ENCODE data around the gene LIM2.

LIM2 gene

DNA sequence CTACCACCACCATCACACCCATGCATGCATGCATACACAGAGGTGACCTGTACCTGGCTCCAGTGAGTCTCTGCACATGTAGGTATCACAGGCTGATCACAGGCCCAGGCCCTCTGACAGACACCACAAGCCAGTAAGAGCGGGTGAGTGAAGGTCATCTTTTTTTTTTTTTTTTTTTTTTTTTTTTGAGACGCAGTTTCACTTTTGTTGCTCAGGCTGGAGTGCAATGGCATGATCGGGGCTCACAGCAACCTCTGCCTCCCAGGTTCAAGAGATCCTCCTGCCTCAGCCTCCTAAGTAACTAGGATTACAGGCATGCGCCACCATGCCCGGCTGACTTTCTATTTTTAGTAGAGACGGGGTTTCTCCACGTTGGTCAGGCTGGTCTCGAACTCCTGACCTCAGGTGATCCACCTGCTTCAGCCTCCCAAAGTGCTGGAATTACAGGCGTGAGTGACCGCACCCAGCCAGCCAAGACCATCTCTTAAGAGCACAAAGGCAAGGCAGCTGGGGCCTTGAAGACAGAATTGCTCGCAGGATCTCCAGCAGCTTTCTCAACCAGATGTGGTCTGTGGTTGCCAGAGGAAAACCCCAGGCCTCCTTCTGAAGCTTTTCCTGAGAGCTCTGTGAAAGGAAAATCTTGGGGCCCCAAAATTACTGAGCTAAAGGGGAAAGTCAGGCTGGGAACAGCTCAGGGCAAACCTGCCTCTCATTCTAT is 12.1 kb downstream of the LIM2 start:
- no peak for DNase-seq
- no peaks in the 10 kb centered on the region for H3K9me3 ChIP-seq
- H3K27ac ChIP-seq, result no peak overlapping the region
- TF ChIP-seq, protein P1, sequence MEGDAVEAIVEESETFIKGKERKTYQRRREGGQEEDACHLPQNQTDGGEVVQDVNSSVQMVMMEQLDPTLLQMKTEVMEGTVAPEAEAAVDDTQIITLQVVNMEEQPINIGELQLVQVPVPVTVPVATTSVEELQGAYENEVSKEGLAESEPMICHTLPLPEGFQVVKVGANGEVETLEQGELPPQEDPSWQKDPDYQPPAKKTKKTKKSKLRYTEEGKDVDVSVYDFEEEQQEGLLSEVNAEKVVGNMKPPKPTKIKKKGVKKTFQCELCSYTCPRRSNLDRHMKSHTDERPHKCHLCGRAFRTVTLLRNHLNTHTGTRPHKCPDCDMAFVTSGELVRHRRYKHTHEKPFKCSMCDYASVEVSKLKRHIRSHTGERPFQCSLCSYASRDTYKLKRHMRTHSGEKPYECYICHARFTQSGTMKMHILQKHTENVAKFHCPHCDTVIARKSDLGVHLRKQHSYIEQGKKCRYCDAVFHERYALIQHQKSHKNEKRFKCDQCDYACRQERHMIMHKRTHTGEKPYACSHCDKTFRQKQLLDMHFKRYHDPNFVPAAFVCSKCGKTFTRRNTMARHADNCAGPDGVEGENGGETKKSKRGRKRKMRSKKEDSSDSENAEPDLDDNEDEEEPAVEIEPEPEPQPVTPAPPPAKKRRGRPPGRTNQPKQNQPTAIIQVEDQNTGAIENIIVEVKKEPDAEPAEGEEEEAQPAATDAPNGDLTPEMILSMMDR (IDR thresholded peaks at IDR 0.05), result no peak
- no peaks in the 10 kb centered on the region for H3K36me3 ChIP-seq
- peaks cover 0 to 2% of the 10 kb centered on the region in 2 donors for H3K27me3 ChIP-seq
- intact Hi-C loops (cut with DNase I; ENCODE audit: low total_unique reads), result no loop called here
- H3K4me1 ChIP-seq, result no peaks in the 10 kb centered on the region
- no peak overlapping the region for H3K4me3 ChIP-seq

- Histone ChIP-seq H3K9me3 (no peaks in the 10 kb centered on the region), H3K27ac (no peak within 1 kb of the TSS), H3K4me3 (no peak within 1 kb of the TSS), H3K27me3 (peaks cover 0 to 2% of the 10 kb centered on the region in 2 donors), H3K4me1 (peaks cover 0 to 8% (median 7%) of the 10 kb centered on the region in 4 donors), H3K36me3 (no peaks in the 10 kb centered on the region)
- TF ChIP-seq, protein P1 (IDR thresholded peaks at IDR 0.05), result no peak
- intact Hi-C loops (cut with DNase I; ENCODE audit: low total_unique reads), result no loop called here
- no peak for DNase-seq
Observed at GRCh38 chr19:51372649-51373504, 14.9 kb downstream of the LIM2 start, which contains the start of gene NKG7. NKG7 (minus strand) TSS chr19:51372654; CDS start chr19:51372535, 119 bp downstream.

- intact Hi-C loops (cut with DNase I; ENCODE audit: low total_unique reads), result no loop called here
- TF ChIP-seq, protein P1 (IDR thresholded peaks at IDR 0.05), result no peak
- no peak overlapping the region for H3K4me3 ChIP-seq
- H3K27me3 ChIP-seq, result peaks cover 0 to 2% of the 10 kb centered on the region in 2 donors
- no peak overlapping the region for H3K27ac ChIP-seq
- no peaks in the 10 kb centered on the region for H3K9me3 ChIP-seq
- H3K36me3 ChIP-seq, result no peaks in the 10 kb centered on the region
- DNase-seq, result no peak
- peaks cover 0 to 8% (median 7%) of the 10 kb centered on the region in 4 donors for H3K4me1 ChIP-seq
Observed at GRCh38 chr19:51372021-51372648, 15.6 kb downstream of the LIM2 start.

DNA sequence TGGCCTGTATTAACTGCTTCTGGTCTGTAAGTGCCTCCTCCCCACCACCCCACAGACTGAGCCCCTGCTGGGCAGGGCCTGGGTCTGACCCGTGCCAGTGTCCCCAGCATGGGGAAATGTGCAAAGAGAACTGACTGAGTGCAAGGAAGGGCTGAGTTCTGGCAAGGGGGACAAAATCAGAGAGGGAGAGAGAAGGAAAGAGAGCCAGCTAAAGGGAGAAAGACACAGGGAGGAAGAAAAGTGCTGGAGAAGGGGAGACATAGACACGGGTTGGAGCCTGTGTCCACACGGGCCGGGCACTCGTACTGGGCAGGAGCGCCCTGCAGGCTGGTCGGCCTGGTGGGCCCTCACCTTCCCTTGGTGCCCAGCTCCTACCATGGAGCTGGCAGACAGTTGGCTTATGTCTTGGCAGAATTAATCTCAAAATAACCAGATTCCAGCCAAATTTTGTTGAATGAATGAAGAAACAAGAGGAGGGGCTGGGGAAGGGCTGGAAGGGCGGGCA is 16.5 kb downstream of the LIM2 start:
- TF ChIP-seq, protein P1 (IDR thresholded peaks at IDR 0.05), result no peak
- H3K9me3 ChIP-seq, result no peaks in the 10 kb centered on the region
- DNase-seq, result no peak
- peaks cover 0 to 2% of the 10 kb centered on the region in 2 donors for H3K27me3 ChIP-seq
- intact Hi-C loops (cut with DNase I; ENCODE audit: low total_unique reads), result no loop called here
- H3K27ac ChIP-seq, result no peak overlapping the region
- H3K4me3 ChIP-seq, result no peak overlapping the region
- no peaks in the 10 kb centered on the region for H3K36me3 ChIP-seq
- peaks cover 0 to 8% (median 7%) of the 10 kb centered on the region in 4 donors for H3K4me1 ChIP-seq

DNA sequence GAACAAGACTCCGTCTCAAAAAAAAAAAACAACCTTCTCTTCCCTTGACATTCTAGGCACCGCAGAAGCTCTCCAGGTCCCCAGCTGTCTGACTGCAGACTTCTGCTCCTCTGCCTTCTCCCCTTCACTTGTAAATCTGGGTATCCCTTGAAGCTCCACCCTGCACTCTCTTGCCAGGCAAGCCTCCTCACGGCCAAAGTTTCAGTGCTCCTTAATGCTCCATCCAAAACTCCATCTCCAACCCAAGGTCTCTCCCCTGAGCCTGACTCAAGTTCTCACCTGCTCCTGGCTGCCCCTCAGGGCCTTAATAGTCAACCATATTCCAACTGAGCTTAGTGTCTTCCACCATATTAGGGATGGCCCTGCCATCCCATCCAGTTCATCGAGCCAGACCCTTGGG is 17.5 kb downstream of the LIM2 start:
- TF ChIP-seq, protein P1 (IDR thresholded peaks at IDR 0.05), result no peak
- H3K27me3 ChIP-seq, result peaks cover 0 to 2% of the 10 kb centered on the region in 2 donors
- peaks cover 0 to 14% (median 10%) of the 10 kb centered on the region in 4 donors for H3K4me1 ChIP-seq
- H3K27ac ChIP-seq, result no peak overlapping the region
- no peaks in the 10 kb centered on the region for H3K36me3 ChIP-seq
- no peak overlapping the region for H3K4me3 ChIP-seq
- intact Hi-C loops (cut with DNase I; ENCODE audit: low total_unique reads), result no loop called here
- DNase-seq, result no peak
- no peaks in the 10 kb centered on the region for H3K9me3 ChIP-seq
